Stimulated activated CD8-positive, alpha-beta memory T cell treated with anti-CD3 and anti-CD28 coated beads, Interleukin-4, amount 100 ng/mL, for 4 hours (primary cell): ENCODE data around the gene GALNT8.

Source experiments
- DNase-seq, 2 donors: peaks; one replicate each; pipeline ENCODE4 v3.0.0-alpha.2; 2020; ENCODE audit warnings: low read depth in 2 of 2, low spot score in 1 of 2

The GALNT8 gene

GRCh38 chr12:4794491-4794890 lies 74.3 kb downstream of the GALNT8 start:
- DNase-seq: no peak

GRCh38 chr12:4796216-4796615 lies 76.0 kb downstream of the GALNT8 start:
- DNase-seq: no peak

GRCh38 chr12:4796694-4797482 lies 76.7 kb downstream of the GALNT8 start:
- DNase-seq: no peak

GRCh38 chr12:4800555-4800954 lies 80.4 kb downstream of the GALNT8 start:
- no peak for DNase-seq

- no peak for DNase-seq
Measured at GRCh38 chr12:4802841-4803240, 82.6 kb downstream of the GALNT8 start.

- DNase-seq: no peak
Measured at GRCh38 chr12:4806439-4807115, 86.4 kb downstream of the GALNT8 start.

GRCh38 chr12:4807116-4807783 lies 87.0 kb downstream of the GALNT8 start:
- no peak for DNase-seq

GRCh38 chr12:4807813-4808212 lies 87.6 kb downstream of the GALNT8 start:
- DNase-seq: no peak

- DNase-seq: no peak
Measured at GRCh38 chr12:4809013-4809448, 88.8 kb downstream of the GALNT8 start.

- no peak for DNase-seq
Measured at GRCh38 chr12:4809449-4810218, 89.4 kb downstream of the GALNT8 start.

- DNase-seq: no peak
Measured at GRCh38 chr12:4810219-4810671, 90.0 kb downstream of the GALNT8 start.

GRCh38 chr12:4812624-4813327 lies 92.6 kb downstream of the GALNT8 start:
- DNase-seq: no peak

GRCh38 chr12:4813741-4814140 lies 93.5 kb downstream of the GALNT8 start:
- DNase-seq: no peak

- no peak for DNase-seq
Measured at GRCh38 chr12:4814485-4814884, 94.3 kb downstream of the GALNT8 start.

GRCh38 chr12:4816744-4817525 lies 96.7 kb downstream of the GALNT8 start:
- no peak for DNase-seq

- DNase-seq: no peak
Measured at GRCh38 chr12:4817880-4818279, 97.7 kb downstream of the GALNT8 start.

- no peak for DNase-seq
Measured at GRCh38 chr12:4819654-4820053, 99.5 kb downstream of the GALNT8 start.

GRCh38 chr12:4820971-4821370 lies 100.8 kb downstream of the GALNT8 start:
- no peak for DNase-seq
